Endometrial microvascular endothelial cells (primary cell): Measurements from ENCODE around the gene NAP1L4. TPM values are rescaled to one million over a fixed set of nuclear protein-coding genes. Genes with fewer than 3 reads are reported as not detected.

Experiments used
- in situ Hi-C: cut with HindIII; loops from 2 replicates; pipeline ENCODE4 v1.10.0; 2017; ENCODE audit warnings: low sequenced_read_pairs, low pct_unique_long_range_greater_than_20kb; ENCODE audit errors: inconsistent ontology term
- total RNA-seq: library from RNA; depleted of rRNA; stranded (reverse); fragments of >200 nt; gene quantifications from one replicate; pipeline ENCODE4 v1.2.3, GENCODE V29; 2015; ENCODE audit errors: inconsistent ontology term

The NAP1L4 gene
- total RNA-seq, 1 donor from 2014 or later = 145 TPM

DNA sequence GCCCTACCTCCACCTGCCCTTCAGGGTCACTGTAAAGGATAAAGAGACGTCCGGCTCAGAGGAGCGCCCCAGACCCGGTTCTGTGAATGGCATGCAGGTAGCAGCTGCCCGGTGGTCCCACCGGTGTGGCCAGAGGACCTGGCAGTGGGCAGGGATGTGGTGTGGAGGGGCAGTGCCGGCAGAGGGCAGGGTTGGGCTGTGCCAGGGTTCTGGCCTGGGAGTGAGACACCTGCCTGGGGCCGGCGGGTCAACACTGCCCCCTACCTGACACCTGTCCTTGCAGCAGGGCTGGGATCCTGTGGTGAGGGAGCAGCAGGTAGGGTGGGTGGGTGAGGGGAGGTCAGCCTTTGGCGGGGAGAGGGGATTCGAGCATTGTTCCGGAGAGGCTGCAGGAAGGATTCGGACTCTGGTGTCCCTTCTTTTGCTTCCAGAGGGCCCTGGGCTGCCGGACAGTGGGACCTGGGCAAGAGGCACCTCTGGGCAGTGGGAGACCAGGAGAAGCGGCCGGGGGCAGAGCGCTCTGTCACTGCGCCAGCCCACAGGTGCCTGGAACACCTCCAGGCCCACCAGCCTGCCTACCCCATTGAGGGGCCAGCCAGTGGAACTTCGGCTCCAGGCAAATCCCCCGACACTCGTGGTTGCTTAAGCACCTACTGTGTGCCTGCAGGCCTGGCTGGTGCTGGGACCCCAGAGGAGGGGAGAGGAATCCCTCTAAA, 61.3 kb downstream of the NAP1L4 start:
- in situ Hi-C loops = no loop called here

DNA sequence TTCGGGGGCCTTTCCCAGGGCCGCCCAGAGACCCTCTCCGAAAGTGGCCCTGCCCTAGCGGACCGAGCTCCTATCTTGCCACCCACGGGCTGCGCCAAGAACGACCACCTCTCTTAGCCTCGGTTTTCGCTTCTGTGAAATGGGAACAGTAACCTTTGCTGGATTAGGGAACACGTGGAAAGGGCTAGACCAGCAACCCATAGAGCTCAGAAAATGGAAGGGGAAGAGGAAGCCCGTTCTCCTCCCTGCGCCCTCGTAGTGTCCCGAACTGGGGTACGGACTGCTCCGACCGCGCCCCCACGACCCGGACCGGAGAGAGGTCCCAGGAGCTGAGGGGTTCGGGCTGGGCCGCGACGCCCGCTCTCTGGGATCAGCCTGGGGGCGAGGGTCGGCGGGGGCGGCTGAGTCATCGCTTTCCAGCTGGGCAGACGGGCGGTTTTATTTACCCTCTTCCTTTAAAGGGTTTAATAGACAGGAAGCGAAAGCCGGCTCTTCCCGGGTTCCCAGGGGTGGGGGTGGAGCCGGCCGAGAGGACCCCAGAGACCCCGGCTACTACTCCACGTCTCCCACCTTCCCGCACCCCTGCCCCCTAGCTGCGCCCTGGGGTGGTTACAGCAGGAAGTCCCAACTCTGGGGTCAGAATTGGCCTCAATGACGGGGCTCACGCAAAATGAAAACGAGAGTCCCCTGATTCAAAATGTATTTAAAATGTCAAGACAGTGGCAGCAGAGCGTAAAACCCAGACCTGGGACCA, 62.0 kb downstream of the NAP1L4 start:
- in situ Hi-C loops = no loop called here

- in situ Hi-C loops = no loop called here
These were observed 62.6 kb downstream of the NAP1L4 start for GRCh38 chr11:2929531-2929949.

GRCh38 chr11:2928605-2929530, 63.3 kb downstream of the NAP1L4 start, which contains the start of gene PHLDA2:
Gene PHLDA2 (minus strand): TSS chr11:2929420. CDS start chr11:2929364, 56 bp downstream.
- in situ Hi-C loops = no loop called here

- in situ Hi-C loops = no loop called here
These were observed 64.1 kb downstream of the NAP1L4 start for GRCh38 chr11:2927851-2928604.

- in situ Hi-C loops = no loop called here
These were observed 64.9 kb downstream of the NAP1L4 start for GRCh38 chr11:2927121-2927800.

DNA sequence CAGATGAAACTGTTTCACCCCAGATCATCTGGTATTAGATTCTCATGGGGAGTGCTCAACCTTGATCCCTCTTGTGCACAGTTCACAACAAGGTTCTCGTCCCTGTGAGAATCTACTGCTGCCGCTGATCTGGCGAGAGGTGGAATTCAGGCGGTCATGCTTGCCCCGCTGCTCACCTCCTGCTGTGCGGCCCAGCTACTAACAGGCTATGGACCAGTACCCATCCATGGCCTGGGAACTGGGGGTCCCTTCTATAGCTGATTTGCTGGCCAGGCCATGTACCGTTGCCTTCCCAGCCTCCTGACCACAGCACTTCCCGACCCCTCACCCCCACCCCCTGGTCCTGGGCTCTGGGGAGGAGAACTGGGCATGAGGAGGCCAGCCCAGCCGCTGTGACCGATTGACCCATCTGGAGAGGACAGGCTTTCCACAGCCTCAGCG, 65.5 kb downstream of the NAP1L4 start:
- in situ Hi-C loops = no loop called here

GRCh38 chr11:2924821-2925675, 67.1 kb downstream of the NAP1L4 start:
- in situ Hi-C loops = no loop called here

GRCh38 chr11:2924381-2924780, 67.7 kb downstream of the NAP1L4 start:
- in situ Hi-C loops = no loop called here

- in situ Hi-C loops = no loop called here
These were observed 68.4 kb downstream of the NAP1L4 start for GRCh38 chr11:2923446-2924375.

DNA sequence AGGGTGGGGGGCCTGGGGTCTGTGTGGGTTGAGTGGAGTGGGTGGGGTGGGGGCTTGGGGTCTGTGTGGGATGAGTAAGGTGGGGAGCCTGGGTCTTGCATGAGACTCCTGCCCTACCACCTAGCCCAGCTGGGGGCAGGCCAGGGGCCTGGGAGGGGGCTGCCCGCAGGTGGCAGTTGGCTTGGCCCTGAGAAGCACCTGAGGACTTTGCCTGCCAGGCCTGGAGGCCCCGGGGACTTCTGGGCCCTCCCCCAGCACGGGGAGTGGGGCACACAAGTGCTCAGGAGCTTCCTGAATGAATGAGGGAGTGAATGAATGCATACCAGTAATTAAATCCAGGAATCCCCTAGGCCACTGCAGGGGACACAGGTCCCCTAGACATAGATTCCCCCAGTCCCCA, 69.5 kb downstream of the NAP1L4 start:
- in situ Hi-C loops = no loop called here

DNA sequence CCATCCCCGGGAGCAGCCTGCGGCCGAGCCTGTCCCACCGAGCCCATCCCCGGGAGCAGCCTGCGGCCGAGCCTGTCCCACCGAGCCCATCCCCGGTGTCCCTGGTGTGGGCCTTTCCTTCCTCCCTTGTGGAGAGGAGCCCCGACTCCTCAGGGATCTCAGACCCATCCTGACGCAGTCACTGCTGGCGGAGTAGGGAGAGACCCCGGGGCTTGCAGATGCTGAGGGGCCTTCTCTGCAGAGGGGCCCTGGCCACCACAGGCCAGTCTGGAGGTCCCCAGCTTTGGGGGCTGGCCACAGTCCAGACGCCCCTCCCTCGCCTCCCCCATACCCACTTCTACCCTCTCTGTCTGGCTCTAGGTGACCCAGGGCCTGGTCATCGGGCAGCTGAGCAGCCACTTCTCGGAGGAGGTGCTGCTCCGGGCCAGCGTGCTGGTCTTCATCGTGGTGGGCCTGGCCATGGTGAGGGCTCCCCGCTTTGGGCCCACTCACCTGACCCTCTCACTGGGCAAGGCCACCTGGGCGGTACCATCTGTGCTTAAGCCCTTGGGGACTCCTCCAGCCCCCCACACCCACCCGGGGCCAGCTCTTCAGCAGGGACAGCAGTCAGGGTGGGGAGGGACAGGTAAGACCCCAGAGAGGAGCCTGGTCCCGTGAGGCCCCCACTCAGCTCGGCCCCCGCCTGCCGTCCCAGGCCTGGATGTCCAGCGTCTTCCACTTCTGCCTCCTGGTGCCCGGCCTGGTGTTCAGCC, 70.2 kb downstream of the NAP1L4 start:
- in situ Hi-C loops = no loop called here

DNA sequence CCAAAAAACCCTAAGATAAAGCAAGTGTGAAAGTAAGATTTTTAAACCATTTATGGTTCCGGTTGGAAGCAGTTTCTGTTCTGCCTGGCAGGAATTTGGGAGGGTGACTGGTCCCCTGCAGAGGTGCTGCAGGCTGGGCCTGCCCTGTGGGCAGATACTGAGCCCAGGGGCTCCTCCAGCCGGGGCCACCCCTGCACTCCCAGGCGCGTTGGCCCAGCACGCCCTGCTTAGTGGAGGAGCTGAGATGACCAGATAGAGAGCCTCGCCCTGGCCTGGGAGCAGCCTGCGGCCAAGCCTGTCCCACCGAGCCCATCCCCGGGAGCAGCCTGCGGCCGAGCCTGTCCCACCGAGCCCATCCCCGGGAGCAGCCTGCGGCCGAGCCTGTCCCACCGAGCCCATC, 70.9 kb downstream of the NAP1L4 start:
- in situ Hi-C loops = no loop called here

- in situ Hi-C loops = no loop called here
These were observed 71.8 kb downstream of the NAP1L4 start for GRCh38 chr11:2920343-2920742.

DNA sequence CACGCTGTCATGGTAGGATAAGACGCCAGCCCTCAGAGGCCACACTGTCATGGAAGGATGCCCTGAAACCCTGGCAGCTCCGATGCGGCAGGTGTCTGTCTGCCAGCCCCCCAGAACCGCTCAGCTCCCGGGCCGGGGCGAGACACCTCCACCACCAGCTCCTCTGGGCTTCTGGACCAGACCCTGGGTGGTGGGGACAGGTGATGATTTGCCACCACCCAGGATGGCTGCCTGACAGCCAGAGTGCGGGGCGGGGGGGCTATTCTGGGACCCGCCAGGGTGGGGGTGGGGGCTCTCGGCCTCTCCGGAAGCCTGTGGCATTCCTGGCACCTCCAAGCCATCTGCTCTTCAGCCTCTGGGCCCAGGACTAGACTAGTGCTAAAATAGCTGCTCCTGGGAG, 72.3 kb downstream of the NAP1L4 start:
- in situ Hi-C loops = no loop called here

- in situ Hi-C loops = no loop called here
These were observed 72.9 kb downstream of the NAP1L4 start for GRCh38 chr11:2919188-2919587.
